HG02623 (cell line): Measurements from ENCODE around the gene INTS1.

ENCODE experiments used
- ATAC-seq: cut with Tn5 transposase; IDR thresholded peaks from one replicate; pipeline ENCODE4 v1.9.1; 2021; ENCODE audit warnings: moderate library complexity; ENCODE audit not compliant: unreplicated experiment

INTS1 gene

DNA sequence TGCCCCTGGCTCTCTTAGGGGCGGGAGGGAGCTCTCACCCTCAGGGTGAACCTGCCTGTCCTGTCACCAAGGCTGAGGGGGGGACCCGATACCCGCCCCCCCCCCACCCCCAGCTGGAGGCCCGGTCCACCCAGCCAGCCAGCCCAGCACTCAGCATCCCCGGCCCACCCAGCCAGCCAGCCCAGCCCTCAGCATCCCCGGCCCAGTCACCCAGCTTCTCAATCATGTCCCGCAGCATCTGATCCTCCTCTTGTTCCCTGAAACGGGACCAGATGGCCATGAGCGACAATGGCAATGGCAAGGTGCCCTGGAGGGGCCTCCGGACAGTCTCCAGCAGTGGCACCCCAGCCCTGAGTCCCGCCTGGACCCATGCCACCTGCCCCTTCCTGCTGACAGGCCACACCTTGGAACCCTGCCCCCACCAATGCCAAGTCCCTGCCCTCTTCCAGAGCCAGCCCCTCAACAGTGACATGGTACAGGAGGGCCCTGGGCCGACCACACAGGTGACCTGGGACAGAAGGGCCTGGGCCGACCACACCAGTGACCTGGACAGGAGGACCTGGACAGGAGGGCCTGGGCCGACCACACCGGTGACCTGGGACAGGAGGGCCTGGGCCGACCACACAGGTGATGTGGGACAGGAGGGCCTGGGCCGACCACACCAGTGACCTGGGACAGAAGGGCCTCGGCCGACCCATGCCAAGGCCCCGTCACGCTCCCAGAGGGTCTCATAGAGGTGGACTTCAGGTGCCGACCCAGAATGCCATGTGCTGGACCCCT lies 69.1 kb downstream of the INTS1 start:
- ATAC-seq: no peak

DNA sequence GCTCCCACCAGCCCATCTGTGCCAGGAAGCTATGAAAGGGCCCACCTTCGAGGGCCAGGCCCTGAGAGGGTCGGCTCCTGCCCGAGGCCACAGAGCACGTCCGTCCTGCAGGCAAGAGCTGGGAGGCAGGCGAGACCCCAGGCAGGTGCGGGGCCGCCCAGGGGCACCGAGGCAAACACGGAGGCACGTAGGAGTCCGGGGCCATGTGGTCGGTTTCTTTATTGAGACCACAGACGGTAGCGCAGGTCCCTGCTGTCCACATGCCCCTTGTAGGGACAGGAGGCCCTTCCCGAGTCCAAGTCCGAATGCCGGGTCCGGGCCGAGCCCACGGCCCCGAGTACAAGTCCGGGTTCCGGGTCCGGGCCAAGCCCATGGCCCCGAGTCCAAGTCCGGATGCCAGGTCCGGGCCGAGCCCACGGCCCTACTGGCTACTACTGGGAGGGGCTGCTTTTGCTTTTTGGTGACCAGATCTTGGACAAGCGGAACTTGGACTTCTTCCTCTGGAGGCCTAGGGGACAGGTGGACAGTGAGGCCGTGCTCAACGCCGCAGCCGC lies 69.9 kb downstream of the INTS1 start:
- no peak for ATAC-seq

DNA sequence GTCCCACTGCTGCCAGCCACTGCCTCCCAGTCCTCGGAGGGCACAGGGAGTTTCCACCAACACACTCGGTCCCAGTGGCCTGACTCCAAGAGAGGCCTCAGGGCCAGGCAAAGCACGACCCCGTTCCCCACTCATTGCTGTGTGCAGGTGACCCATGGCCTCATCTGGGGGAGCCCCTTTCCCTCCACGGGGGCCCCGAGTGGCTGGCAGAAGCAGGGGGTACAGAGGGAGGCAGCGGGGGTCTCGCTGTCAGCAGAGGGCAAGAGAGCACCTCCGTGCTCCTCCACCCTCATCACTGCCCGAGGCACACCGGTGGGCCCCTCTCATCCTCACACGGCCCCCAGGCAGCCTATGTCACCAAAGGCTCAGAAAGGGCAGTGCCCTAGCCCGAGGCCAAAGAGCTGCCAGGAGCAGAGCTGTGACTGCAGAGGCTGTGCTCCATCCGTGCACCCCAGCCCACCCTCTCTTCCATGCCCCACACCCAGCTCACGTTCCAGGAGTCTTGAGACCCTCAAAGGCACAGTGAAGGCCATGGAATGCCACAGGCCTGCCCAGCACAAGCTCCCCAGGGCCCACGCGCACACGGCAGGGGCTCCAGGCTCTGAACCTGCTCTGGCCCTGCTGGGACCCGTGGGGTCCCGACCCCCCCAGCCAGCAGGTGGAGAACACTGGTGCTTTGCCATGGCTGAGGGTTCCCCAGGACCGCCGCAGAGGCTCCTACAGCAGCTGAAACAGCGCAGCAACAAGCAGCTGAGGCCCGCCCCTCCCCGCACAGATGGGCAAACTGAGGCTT lies 70.9 kb downstream of the INTS1 start:
- no peak for ATAC-seq

DNA sequence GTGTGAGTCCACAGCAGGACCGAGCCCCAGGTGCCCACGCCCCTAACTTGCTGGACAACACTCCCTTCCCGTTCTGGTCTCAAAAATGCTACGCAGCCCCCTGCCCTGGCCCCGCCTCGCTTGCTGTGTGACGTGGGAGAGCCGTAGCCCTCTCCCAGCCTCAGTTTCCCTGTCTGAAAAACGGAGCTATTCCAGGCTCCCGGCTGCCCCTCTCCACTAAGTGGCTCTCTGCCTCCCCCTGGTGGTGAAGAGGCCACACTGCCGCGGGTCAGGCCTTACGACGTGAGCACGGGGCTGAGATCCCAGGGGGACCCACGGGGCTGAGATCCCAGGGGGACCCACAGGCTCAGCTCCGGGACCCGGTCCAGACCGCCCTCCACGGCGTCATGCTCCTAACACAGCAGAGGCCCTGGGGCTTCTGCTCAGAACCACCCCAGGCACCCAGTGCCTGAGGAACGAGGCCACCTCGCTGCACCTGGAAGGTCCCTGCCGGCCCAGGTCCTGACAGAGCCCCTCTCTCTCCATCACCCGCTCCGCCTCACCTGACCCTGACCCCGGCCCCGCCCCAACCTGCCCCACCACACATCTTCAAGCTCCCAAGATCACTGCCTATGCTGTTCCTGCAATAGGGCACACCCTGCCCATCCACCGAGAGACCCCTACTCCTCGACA lies 71.6 kb downstream of the INTS1 start:
- ATAC-seq: no peak

DNA sequence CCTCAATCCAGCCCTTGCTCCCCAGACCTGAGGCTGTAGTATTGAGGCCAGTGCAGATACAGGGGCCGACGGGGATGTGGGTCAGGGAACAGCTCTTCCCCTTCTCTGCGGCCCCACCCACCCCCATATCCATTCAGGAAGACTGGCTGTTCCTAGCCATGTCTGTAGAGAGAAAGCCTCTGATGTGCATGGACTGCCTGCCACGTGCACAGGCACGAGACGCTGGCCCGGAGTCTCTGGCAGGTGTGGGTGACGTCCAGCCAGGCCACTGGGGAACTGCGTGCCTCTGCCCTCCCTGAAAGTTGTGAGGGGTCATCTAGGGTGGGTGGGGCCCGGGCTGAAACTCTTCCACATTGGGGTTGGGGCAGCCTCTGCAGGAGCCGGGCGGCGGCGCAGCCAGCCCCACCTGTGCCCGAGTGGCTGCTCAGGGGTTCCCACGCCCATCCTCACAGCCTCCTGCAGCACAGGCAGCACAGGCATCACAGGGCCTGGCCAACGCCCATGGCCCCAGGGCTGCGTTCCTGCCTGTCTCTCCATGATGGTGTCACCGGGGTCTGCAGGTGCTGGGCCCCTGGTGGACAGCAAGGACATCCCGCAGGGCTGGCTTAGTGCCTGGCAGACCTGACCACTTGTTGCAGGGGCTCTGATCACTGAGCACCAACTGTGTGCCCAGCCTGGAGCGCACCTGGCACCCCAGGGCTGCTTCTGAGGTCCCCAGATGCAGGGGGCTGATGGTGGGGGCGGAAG lies 72.4 kb downstream of the INTS1 start:
- ATAC-seq: no peak

DNA sequence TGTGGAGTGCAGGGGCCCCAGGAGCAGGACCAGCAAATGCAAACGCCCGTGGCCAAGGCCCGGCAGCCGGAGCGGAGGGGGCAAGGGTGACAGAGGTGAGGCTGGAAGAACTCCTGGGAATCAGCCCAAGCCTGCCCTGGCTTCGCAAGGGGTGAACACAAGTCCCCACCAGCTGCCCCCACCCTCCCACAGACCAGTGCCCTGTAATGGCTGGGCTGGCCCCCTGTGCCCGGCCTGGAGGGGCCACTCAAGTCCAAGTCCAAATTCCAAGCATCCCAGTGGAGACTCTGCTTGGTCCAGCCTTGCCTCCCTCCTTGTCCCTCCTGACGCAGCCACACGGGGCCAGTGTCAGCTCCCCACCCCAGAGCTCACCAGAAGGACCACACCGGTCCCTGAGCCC lies 73.0 kb downstream of the INTS1 start:
- no peak for ATAC-seq

DNA sequence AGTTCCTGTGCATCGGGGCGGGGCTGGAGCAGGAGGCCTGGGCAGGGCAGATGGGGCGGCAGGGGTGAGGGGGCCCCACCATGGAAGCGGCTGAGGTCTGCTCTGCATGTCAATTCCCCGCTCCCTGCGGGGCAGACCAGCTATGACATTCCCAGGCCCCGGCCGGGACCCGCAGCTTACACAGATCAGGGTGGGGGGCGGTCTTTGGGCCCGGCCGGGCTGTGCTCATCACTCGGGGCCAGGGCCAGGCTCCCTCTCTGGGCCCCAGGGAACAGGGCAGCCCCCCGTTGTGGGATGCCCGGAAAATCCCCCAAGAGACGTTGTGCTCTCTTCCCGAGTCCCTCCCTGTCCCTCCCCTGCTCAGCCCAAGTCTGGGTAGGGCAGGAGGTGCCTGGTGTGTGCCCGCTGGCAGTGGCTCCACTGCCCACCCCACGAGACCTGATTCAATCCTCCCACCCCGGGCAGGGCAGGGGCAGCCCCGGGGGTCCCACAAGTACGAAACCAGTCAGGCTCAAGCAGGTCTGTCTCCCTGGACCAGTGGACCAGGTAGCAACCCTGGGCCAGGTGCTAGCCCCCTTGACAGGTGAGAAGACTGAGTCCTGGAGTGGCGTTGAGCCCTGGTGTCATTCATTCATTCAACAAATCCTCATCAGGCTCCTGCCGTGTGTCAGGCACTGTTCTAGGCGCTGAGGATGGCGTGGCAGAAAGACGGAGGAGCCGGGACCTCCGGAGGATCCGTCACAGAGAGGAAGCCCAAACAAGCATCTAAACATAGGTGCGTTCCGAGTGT lies 73.9 kb downstream of the INTS1 start:
- ATAC-seq: no peak

DNA sequence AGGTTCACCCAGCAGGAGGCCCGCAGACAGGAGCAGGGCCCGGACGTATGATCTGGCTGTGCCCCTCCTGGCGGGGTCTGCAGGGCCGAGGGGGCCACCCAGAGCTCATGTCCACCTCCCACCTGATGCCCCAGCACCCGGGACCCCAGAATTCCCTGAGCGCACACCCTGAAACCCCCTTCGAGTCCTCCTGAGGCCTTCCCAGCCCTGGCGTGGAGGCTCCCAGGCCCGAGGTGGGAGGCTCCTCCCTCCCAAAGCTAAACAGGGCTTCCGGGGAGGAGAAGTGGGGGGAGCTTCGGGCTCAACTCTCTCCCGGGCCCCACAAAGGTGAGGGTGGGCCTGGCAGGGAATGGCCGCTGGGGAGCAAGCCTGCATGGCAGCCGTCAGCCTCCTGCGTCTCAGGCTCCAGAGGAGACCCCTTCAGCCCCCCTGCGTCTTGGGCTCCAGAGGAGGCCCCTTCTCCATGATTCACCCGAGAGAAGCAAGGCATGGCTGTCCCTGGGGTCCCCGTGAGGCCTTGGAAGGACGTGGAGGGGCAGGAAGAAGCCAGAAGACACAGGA lies 75.2 kb downstream of the INTS1 start:
- no peak for ATAC-seq

DNA sequence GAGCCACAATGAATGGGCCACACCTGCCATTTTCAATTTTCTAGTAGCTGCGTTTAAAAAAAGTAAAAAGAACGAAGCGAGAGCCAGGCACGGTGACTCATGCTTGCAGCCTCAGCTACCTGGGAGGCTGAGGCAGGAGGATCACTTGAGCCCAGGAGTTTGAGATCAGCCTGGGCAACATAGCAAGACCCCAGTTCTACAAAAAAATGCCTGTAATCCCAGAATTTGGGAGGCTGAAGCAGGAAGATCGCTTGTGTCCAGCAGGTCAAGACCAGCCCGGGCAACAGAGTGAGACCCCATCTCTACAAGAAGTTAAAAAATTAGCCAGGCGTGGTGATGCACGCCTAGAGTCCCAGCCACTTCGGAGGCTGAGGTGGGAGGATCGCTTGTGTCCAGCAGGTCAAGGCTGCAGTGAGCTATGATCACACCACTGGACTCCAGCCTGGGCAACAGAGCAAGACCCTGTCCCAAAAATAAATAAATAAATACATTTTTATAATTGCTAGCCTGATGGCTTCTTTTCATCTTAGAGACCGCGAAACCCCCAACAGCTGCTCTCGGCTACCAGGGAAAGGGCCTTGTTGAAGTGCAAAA lies 77.0 kb downstream of the INTS1 start:
- no peak for ATAC-seq

DNA sequence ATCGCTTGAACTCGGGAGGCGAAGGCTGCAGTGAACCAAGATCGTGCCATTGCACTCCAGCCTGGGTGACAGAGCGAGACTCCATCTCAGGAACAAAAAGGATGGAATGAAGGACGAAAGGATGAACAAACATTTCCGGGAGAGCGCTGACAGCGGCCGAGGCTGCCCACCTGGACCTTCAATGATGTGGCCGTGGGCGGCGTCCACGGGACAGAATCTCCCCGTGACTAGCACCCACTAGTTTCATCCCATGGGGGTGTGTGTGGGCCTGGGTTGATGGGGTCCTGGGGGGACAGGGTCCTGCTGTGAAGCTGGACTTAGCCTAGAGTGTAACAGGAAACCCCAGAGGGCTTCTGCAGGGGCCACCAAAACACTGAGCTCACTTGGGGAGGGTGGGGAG lies 77.7 kb downstream of the INTS1 start:
- no peak for ATAC-seq

DNA sequence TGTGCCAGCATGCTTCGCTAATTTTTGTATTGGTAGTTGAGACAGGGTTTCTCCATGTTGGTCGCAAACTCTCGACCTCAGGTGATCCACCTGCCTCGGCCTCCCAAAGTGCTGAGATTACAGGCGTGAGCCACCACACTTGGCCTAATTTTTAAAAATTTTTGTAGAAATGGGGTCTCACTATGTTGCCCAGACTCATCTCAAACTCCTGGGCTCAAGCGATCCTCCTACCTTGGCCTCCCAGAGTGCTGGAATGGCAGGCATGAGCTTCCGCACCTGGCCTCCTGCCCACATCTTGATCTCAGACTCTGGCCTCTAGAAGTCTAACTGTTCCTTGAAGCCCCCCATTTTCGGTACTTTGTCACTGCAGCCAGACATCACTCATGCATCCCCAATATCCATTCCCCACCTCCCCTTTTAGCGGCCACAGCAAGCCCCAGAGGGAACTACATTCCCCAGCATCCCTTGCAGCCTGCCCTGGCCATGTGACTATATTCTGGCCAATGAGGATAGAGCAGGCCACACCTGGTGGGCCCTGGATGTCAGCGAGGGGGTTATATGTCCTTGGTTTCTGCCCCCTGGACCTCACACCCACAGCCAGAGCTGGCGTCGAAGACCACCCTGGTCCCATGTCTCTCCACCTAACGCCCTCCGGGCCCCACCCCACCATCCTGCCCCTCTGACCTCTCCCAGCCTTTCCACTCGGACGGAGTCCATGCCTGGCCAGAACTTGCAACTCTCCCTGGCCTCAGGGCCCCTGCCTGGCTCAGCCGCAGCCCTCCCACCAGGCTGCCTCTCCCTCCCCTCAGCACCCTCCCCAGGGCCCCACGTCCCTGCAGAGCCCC lies 78.7 kb downstream of the INTS1 start:
- ATAC-seq: no peak

DNA sequence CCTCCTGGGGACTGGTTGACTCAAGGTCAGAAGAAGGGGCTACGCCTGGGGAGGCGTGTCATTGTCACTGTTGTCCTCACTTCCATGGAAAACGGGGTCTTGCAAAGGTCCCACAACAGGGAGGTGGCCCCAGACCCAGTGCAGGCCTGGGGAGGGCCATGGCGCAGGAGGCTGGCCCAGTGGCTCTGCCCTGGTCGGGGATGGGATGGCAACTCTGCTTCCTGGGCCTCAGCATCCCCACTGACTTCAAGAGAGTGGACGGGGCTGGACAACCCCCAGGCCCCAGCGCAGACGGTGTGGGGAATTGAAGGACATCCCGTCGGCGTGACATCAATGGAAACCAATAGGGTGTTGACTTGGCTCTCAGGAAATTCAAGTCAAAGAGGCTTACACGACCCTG lies 80.1 kb downstream of the INTS1 start:
- ATAC-seq: no peak

DNA sequence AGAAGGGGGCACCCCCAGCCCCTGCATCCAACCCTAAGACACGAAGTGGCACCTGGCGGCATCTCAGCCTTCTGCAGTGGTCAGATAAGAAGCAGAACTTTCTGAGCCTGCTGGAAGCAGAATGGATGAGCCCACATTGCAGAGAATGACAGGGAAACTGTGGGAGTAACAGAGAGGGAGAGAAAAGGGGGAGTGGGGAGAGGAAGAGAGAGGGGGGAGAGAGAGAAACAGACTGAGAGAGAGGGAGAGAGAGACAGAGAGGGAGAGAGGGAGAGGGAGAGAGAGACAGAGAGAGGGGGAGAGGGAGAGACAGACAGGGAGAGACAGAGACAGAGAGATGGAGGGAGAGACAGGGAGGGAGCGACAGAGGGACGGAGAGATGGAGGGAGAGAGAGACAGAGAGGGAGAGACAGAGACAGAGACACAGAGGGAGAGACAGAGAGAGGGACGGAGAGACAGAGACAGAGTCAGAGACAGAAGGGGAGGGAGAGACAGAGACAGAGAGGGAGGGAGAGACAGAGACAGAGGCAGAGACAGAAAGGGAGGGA lies 80.9 kb downstream of the INTS1 start:
- no peak for ATAC-seq

DNA sequence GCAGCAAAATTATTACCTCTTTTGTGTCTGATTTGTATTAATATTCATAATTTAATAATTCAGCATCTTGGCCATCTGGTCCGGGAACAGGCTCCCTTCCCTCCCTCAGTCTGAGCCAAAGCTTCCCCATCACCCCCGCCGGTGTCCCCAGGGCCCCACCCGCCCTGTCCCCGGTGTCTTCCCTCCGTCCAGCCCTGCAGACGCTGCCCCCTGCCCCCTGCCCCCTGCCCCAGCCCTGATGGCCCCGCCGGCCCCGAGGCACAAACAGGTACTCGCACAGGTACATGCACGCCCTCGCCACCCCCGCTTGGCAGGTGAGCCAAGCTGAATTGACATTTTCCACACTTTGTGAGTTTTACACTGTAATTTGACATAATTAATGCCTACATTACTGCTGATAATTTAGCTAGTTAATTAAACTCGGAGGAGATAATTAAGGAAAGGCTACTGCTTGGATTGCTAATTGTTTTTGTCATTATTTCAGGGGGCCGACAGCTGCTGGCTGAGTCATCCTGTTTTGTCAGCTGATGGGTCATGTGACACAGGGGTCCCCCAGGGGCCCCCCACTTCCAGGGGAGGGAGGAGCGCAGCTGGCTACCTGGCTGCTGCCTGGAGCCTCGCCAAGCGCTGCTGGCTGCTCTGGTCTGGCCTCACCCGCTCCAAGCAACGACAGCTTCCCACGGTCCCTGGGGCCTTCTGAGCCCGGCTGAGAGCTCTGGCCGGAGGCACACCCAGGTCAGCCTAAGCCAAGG lies 81.5 kb downstream of the INTS1 start:
- no peak for ATAC-seq

DNA sequence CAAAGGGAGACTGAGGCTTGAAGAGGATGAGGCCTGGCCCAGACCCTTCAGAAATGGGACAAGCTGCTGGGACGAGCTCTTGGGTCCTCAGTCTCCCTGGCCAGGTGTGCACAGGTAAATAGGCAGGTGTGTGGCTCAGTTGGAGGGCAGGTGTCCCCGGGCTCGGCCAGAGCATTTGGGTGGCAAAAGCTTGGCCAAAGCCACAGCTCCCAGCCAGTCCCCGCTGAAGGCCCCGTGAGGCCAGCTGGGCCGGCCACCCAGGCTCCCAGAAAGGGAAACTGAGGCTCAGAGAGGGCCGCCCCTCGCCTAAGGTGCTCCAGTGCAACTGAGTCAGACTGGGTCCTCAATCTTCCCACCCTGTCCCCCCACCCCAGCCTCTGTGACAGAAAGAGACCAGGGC lies 82.2 kb downstream of the INTS1 start:
- ATAC-seq: no peak

DNA sequence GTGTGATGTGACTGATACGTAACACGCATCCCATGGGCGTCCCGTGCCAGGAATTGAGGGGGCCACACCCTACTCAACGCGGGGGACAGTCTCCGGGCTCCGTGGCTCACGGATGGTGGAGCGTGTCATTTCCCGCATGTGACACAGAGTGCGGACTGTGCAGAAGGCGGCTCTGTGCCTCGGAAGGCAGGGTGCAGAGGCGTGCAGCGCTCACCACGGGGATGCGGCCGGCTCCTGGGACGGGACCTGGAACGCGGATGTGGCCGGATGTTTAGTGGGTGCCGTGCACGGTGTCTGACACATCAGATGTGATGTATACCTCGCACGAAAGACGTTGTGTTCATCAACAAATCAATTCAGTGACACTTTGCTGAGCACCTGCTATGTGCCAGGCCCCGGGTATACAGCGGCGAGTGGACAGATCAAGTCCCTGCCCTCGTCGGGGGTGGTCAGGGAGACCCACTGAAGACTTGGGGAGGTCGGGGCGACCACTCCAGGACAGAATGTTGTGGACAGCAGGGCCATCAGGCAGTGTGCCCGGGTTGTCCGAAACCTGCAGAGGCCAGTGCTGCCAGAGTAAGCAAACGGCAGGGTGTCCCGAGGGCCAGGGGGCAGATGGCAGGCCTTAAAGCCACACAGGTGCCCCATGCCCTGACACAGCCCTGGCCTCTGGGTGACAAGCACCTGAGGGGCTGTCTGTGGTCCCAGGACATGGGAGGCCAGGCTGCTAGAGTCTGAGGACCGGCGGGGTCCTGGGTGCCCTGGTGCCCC lies 83.0 kb downstream of the INTS1 start:
- ATAC-seq: no peak
